Panc1 (cell line): ENCODE measurements around the gene PRR4.

ENCODE experiments used
- CTCF ChIP-seq: fragments of 450-650 bp; IDR thresholded peaks from 2 replicates; pipeline ENCODE4 v1.5.1; 2017; ENCODE audit warnings: mild to moderate bottlenecking
- POLR2AphosphoS5 ChIP-seq: IDR thresholded peaks from 2 replicates; pipeline ENCODE4 v1.6.1; 2012; ENCODE audit warnings: mild to moderate bottlenecking, low read depth, low read length, moderate library complexity

GRCh38 chr12:10838461-10838860 is 10.8 kb downstream of the PRR4 start:
- TF ChIP-seq CTCF = no peak
- TF ChIP-seq POLR2AphosphoS5 = no peak
